ENCODE measurements around the gene TECPR2.

TECPR2 gene

GRCh38 chr14:102528431-102529170, 165.9 kb downstream of the TECPR2 start:
- Histone ChIP-seq H3K9me3 (no peaks in the 10 kb centered on the region), H3K4me1 (ENCODE audit: control insufficient read depth in 1 of 2, insufficient read depth in 1 of 2, low read depth in 1 of 2, low read length in 1 of 2) (peaks cover 18 to 20% of the 10 kb centered on the region in 2 experiments), H3K27me3 (no peaks in the 10 kb centered on the region), H3K27ac (no peak overlapping the region), H3K4me3 (ENCODE audit: low read depth in 1 of 2, low read length in 1 of 2) (no peak overlapping the region), H3K36me3 (no peaks in the 10 kb centered on the region)
- no peak for TF ChIP-seq CTCF (IDR thresholded peaks at IDR 0.05)

GRCh38 chr14:102530828-102531478, 168.2 kb downstream of the TECPR2 start:
- no peak overlapping the region for H3K4me3 ChIP-seq (ENCODE audit: low read depth in 1 of 2, low read length in 1 of 2)
- no peaks in the 10 kb centered on the region for H3K27me3 ChIP-seq
- H3K27ac ChIP-seq: no peak overlapping the region
- TF ChIP-seq CTCF (IDR thresholded peaks at IDR 0.05): no peak
- no peaks in the 10 kb centered on the region for H3K9me3 ChIP-seq
- peaks cover 0 to 3% of the 10 kb centered on the region in 2 experiments for H3K4me1 ChIP-seq (ENCODE audit: control insufficient read depth in 1 of 2, insufficient read depth in 1 of 2, low read depth in 1 of 2, low read length in 1 of 2)
- no peaks in the 10 kb centered on the region for H3K36me3 ChIP-seq

GRCh38 chr14:102532204-102532658, 169.5 kb downstream of the TECPR2 start:
- no peaks in the 10 kb centered on the region for H3K9me3 ChIP-seq
- no peak overlapping the region for H3K4me3 ChIP-seq (ENCODE audit: low read depth in 1 of 2, low read length in 1 of 2)
- H3K36me3 ChIP-seq: no peaks in the 10 kb centered on the region
- no peak for TF ChIP-seq CTCF (IDR thresholded peaks at IDR 0.05)
- peaks cover 0 to 3% of the 10 kb centered on the region in 2 experiments for H3K4me1 ChIP-seq (ENCODE audit: control insufficient read depth in 1 of 2, insufficient read depth in 1 of 2, low read depth in 1 of 2, low read length in 1 of 2)
- H3K27ac ChIP-seq: no peak overlapping the region
- H3K27me3 ChIP-seq: no peaks in the 10 kb centered on the region

- Histone ChIP-seq H3K4me3 (ENCODE audit: low read depth in 1 of 2, low read length in 1 of 2) (no peak overlapping the region), H3K27me3 (peaks cover 14% of the 10 kb centered on the region), H3K27ac (no peak overlapping the region), H3K9me3 (no peaks in the 10 kb centered on the region), H3K4me1 (ENCODE audit: control insufficient read depth in 1 of 2, insufficient read depth in 1 of 2, low read depth in 1 of 2, low read length in 1 of 2) (no peaks in the 10 kb centered on the region), H3K36me3 (no peaks in the 10 kb centered on the region)
- no peak for TF ChIP-seq CTCF (IDR thresholded peaks at IDR 0.05)
Observed at GRCh38 chr14:102537981-102538601, 175.3 kb downstream of the TECPR2 start.

- Histone ChIP-seq H3K27me3 (peaks cover 22% of the 10 kb centered on the region), H3K4me3 (ENCODE audit: low read depth in 1 of 2, low read length in 1 of 2) (no peak overlapping the region), H3K27ac (no peak overlapping the region), H3K36me3 (no peaks in the 10 kb centered on the region), H3K4me1 (ENCODE audit: control insufficient read depth in 1 of 2, insufficient read depth in 1 of 2, low read depth in 1 of 2, low read length in 1 of 2) (no peaks in the 10 kb centered on the region), H3K9me3 (no peaks in the 10 kb centered on the region)
- no peak for TF ChIP-seq CTCF (IDR thresholded peaks at IDR 0.05)
Observed at GRCh38 chr14:102538602-102539543, 176.1 kb downstream of the TECPR2 start.

Measured in neutrophil (primary cell).